Uterus (tissue), 4 donors: ENCODE measurements around the gene ETV3L. TPM values are rescaled to one million over a fixed set of nuclear protein-coding genes. Genes with fewer than 3 reads are reported as not detected.

Source experiments
- DNase-seq, 2 donors: peaks; one replicate each; pipeline ENCODE4 v3.0.0-alpha.2; 2019 to 2020
- H3K27ac ChIP-seq, 2 donors: fragments of 200-600 bp; sonication (generic); 1 replicate in 1 of 2; 2 replicates in 1 of 2; pipeline ENCODE4 v1.5.1; 2016 to 2018
- H3K27me3 ChIP-seq, 2 donors: fragments of 200-600 bp; sonication (generic); one replicate each; pipeline ENCODE4 v1.5.1; 2018 to 2019; ENCODE audit warnings: control low read depth in 1 of 2
- H3K36me3 ChIP-seq, 2 donors: fragments of 200-600 bp; sonication (generic); one replicate each; pipeline ENCODE4 v1.5.1; 2019; ENCODE audit warnings: control low read depth in 1 of 2
- H3K4me1 ChIP-seq, 2 donors: fragments of 200-600 bp; sonication (generic); one replicate each; pipeline ENCODE4 v1.5.1; 2018 to 2019; ENCODE audit warnings: control low read depth in 1 of 2
- H3K4me3 ChIP-seq, 2 donors: fragments of 200-600 bp; sonication (generic); 1 replicate in 1 of 2; 2 replicates in 1 of 2; pipeline ENCODE4 v1.5.1; 2018 to 2019; ENCODE audit warnings: mild to moderate bottlenecking in 1 of 2
- H3K9me3 ChIP-seq, 2 donors: fragments of 200-600 bp; sonication (generic); one replicate each; pipeline ENCODE4 v1.5.1; 2019; ENCODE audit warnings: control low read depth in 1 of 2
- CTCF ChIP-seq, 4 experiments: fragments of 200-600 bp in 2 of 4; fragments of 450-650 bp in 2 of 4; sonication (generic) in 2 of 4; IDR thresholded peaks; one replicate each; pipeline ENCODE4 v1.5.1; 2016 to 2019; ENCODE audit warnings: antibody characterized with exemption in 4 of 4, mild to moderate bottlenecking in 2 of 4, moderate library complexity in 1 of 4
- POLR2A ChIP-seq, 2 donors: fragments of 450-650 bp; IDR thresholded peaks; one replicate each; pipeline ENCODE4 v1.6.1; 2016; ENCODE audit warnings: antibody characterized with exemption in 2 of 2, mild to moderate bottlenecking in 1 of 2, moderate library complexity in 1 of 2
- intact Hi-C: fragments of 100-400 bp; cut with DNase I; formaldehyde crosslinking; loops from one replicate; pipeline ENCODE4 v1.15.1; 2023; ENCODE audit warnings: low total_unique reads
- total RNA-seq, 4 donors: library from RNA; depleted of rRNA in 3 of 4; stranded (reverse); fragments of >200 nt in 3 of 4; gene quantifications; one replicate each; pipeline versions ENCODE4 v1.1.0 to v1.2.4, GENCODE V29; 2014 to 2023
- donor health status: DM: yes; HTN: yes; CAD: no.

ETV3L gene
- total RNA-seq, 4 donors from 2014 or later: not detected

DNA sequence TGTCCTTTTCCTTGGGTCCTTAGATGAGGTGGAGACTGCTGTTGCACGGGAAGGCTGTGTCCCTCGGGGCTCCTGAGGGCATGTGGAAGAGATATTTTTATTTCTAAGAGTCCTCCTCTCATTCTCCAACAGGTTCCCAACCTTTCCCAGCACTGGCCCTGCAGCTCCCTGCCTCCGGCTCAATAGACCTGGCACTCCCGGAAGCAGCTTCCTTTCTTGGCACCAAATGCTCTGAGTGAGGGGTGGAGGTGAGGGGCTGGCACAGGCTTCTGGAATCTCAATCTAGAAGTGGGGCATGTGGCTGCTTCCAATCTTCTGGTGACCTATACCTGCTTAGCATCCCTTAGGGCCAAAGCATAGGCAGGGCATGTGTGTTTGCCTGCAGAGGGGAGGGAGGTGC, 4.5 kb downstream of the ETV3L start:
- Histone ChIP-seq H3K27me3 (no peaks in the 10 kb centered on the region), H3K4me3 (no peak overlapping the region), H3K4me1 (no peaks in the 10 kb centered on the region), H3K27ac (no peak overlapping the region), H3K36me3 (no peaks in the 10 kb centered on the region), H3K9me3 (no peaks in the 10 kb centered on the region)
- intact Hi-C loops: no loop called here
- TF ChIP-seq POLR2A (IDR thresholded peaks at IDR 0.05) (no peak), CTCF (IDR thresholded peaks at IDR 0.05) (no peak)
- no peak for DNase-seq

- DNase-seq: peak; percentile 49 to 55
Measured at GRCh38 chr1:157092831-157093230, 6.8 kb downstream of the ETV3L start.

GRCh38 chr1:157091668-157092273, 7.8 kb downstream of the ETV3L start:
- intact Hi-C loops: loop anchor here (2.0 kb wide), 1 partner anchor 63 kb away; no protein-coding TSS in a partner anchor
- no peak for DNase-seq
- no peaks in the 10 kb centered on the region for H3K4me1 ChIP-seq
- no peaks in the 10 kb centered on the region for H3K36me3 ChIP-seq
- TF ChIP-seq CTCF (IDR thresholded peaks at IDR 0.05) (no peak), POLR2A (IDR thresholded peaks at IDR 0.05) (no peak)
- H3K9me3 ChIP-seq: no peaks in the 10 kb centered on the region
- H3K27me3 ChIP-seq: no peaks in the 10 kb centered on the region
- H3K27ac ChIP-seq: no peak overlapping the region
- no peak overlapping the region for H3K4me3 ChIP-seq

More at GRCh38 chr1:157092831-157093230, 6.8 kb downstream of the ETV3L start:
- Histone ChIP-seq H3K27me3 (no peaks in the 10 kb centered on the region), H3K36me3 (no peaks in the 10 kb centered on the region), H3K9me3 (no peaks in the 10 kb centered on the region), H3K4me1 (no peaks in the 10 kb centered on the region), H3K27ac (peak overlapping the region in 1 of 2 donors; percentile 39), H3K4me3 (no peak overlapping the region)
- no peak for TF ChIP-seq POLR2A (IDR thresholded peaks at IDR 0.05)
- TF ChIP-seq CTCF (IDR thresholded peaks at IDR 0.05): no peak
- intact Hi-C loops: no loop called here

- Histone ChIP-seq H3K27ac (no peak overlapping the region), H3K4me3 (no peak overlapping the region), H3K4me1 (no peaks in the 10 kb centered on the region), H3K36me3 (no peaks in the 10 kb centered on the region), H3K9me3 (no peaks in the 10 kb centered on the region), H3K27me3 (no peaks in the 10 kb centered on the region)
- TF ChIP-seq POLR2A (IDR thresholded peaks at IDR 0.05) (no peak), CTCF (IDR thresholded peaks at IDR 0.05) (no peak)
- DNase-seq: no peak
- intact Hi-C loops: loop anchor here (2.0 kb wide), 1 partner anchor 64 kb away; no protein-coding TSS in a partner anchor
Measured at GRCh38 chr1:157091186-157091585, 8.4 kb downstream of the ETV3L start.

DNA sequence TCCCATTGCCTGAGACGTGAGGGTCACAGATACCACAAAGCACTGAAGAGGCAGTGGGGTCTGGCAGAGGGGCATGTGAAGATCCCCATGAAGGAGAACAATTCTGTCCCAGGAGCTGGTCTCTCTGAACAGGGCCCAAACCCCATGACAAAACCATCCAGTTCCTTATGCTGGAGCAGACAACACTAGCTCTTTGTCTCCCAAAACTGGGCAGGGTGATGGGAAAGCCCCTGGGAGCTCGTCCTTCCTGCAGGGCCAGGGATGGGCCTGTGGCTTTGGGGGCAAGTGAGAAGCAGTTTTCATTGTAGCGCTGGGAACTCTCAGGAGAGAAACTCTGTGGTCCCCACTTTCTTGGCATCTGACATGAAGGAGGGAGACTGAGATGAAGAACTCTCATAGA, 8.8 kb downstream of the ETV3L start:
- no peaks in the 10 kb centered on the region for H3K27me3 ChIP-seq
- TF ChIP-seq CTCF (IDR thresholded peaks at IDR 0.05): no peak
- TF ChIP-seq POLR2A (IDR thresholded peaks at IDR 0.05): no peak
- DNase-seq: no peak

More for the DNA sequence above, 8.8 kb downstream of the ETV3L start:
- intact Hi-C loops: loop anchor here (2.0 kb wide), 1 partner anchor 64 kb away; no protein-coding TSS in a partner anchor
- H3K27ac ChIP-seq: peak overlapping the region in 1 of 2 donors; percentile 11
- H3K4me1 ChIP-seq: no peaks in the 10 kb centered on the region
- H3K4me3 ChIP-seq: no peak overlapping the region
- H3K9me3 ChIP-seq: no peaks in the 10 kb centered on the region
- H3K36me3 ChIP-seq: no peaks in the 10 kb centered on the region
